Stimulated activated CD4-positive, alpha-beta T cell treated with anti-CD3 and anti-CD28 coated beads, Interleukin-4, amount 100 ng/mL, for 4 hours (primary cell): Measurements from ENCODE around the gene ACTL10.

ENCODE experiments used
- DNase-seq, 2 experiments: peaks; one replicate each; pipeline ENCODE4 v3.0.0-alpha.2; 2020

Gene ACTL10

GRCh38 chr20:33664762-33665144 is 2.0 kb upstream of the ACTL10 start:
- no peak for DNase-seq

GRCh38 chr20:33667245-33667675 is 517 bp downstream of the ACTL10 start:
- DNase-seq, result peak; percentile 43 to 51

GRCh38 chr20:33667676-33668465 is 1.1 kb downstream of the ACTL10 start:
- peak; percentile 68 to 73 for DNase-seq

- DNase-seq, result no peak
Measured at GRCh38 chr20:33668466-33669155, 1.9 kb downstream of the ACTL10 start.

GRCh38 chr20:33669224-33669623 is 2.5 kb downstream of the ACTL10 start:
- no peak for DNase-seq

GRCh38 chr20:33669873-33670640 is 3.3 kb downstream of the ACTL10 start:
- DNase-seq, result no peak

- no peak for DNase-seq
Measured at GRCh38 chr20:33670715-33671499, 4.2 kb downstream of the ACTL10 start.

GRCh38 chr20:33671573-33672288 is 5.0 kb downstream of the ACTL10 start:
- DNase-seq, result no peak

GRCh38 chr20:33672426-33673113 is 5.8 kb downstream of the ACTL10 start:
- DNase-seq, result no peak

- no peak for DNase-seq
Measured at GRCh38 chr20:33673114-33673409, 6.3 kb downstream of the ACTL10 start.

GRCh38 chr20:33673410-33674293 is 6.9 kb downstream of the ACTL10 start:
- DNase-seq, result no peak

GRCh38 chr20:33674294-33675135 is 7.8 kb downstream of the ACTL10 start, which contains the start of gene NECAB3:
TSS of gene NECAB3 (minus strand) at chr20:33674428. CDS start at chr20:33674352, 76 bp downstream.
- DNase-seq, result peak; percentile 30 to 68

GRCh38 chr20:33675136-33675959 is 8.6 kb downstream of the ACTL10 start:
- no peak for DNase-seq

- DNase-seq, result no peak
Measured at GRCh38 chr20:33676121-33676520, 9.4 kb downstream of the ACTL10 start.

GRCh38 chr20:33676652-33677645 is 10.2 kb downstream of the ACTL10 start:
- DNase-seq, result no peak

GRCh38 chr20:33677991-33678702 is 11.4 kb downstream of the ACTL10 start:
- DNase-seq, result no peak
